Hematopoietic multipotent progenitor cell treated with erythropoietin and hydrocortisone succinate and interleukin-3 and kit ligand, for 4 days (in vitro differentiated cells): ENCODE results near the gene AKT1S1.
A peak's percentile ranks its signal among the peaks of the same experiment; 100 is the strongest.
"Not testable (repeated sequence)": the region's sequence is repeated elsewhere in the genome, so short reads cannot be mapped to it uniquely, and the experiment has no call there.

Experiments
- DNase-seq: peaks from one replicate; pipeline ENCODE4 v3.0.0-alpha.2; 2015

The AKT1S1 gene

DNA sequence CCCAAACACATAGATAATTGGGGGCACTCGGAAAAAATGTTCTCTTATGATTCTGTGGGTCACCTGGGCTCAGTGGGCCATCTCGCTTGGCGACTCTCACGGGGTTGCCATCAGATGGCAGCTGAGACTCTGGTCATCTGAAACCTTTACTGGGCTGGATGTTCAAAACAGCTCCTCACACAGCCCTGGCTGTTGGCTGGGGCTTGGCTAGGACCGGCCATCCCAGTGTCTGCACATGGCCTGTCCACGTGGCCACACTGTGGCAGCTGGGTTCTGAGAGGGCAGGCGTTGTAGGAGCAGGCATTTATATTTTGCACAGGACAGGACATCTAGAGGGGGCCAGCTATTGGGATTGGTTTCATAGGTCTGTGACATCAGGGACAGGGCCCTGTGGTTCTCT is 43.6 kb downstream of the AKT1S1 start:
- DNase-seq = no peak

DNA sequence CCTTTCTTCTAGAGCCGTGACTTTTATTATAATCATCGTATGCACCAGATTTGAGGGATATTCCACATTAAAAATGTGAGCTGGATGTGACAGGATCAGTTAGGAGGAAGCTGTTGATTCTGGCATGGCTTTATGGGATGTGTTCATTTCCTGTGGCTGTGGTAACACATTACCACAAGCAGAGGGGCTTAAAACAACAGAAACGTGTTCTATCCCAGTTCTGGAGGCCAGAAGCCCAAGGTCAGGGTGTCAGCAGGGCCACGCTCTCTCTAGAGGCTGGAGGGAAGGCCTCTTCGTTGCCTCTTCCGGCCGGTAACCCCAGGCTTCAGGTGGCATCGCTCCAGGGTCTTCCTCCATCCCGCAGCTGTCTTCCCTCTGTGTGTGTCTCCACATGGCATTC is 44.6 kb downstream of the AKT1S1 start:
- no peak for DNase-seq

DNA sequence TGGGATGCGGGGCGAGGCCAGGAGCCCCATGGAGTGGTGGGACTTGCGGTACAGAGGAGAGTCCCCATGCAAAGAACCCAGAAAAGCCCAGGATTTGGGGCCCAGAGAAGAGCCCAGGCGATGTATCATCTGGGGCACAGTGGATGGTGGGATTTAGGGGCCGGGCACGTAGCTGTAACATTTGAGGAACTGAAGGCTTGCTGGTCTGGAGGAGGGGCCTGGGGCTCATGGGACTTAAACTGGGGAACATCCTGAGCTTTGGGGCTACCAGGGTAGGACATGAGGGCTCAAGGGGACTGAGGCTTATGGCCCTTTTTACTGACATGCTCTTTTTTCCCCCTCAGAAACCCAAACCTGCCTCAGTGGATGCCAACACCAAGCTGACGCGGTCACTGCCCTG is 45.6 kb downstream of the AKT1S1 start:
- DNase-seq = no peak

DNA sequence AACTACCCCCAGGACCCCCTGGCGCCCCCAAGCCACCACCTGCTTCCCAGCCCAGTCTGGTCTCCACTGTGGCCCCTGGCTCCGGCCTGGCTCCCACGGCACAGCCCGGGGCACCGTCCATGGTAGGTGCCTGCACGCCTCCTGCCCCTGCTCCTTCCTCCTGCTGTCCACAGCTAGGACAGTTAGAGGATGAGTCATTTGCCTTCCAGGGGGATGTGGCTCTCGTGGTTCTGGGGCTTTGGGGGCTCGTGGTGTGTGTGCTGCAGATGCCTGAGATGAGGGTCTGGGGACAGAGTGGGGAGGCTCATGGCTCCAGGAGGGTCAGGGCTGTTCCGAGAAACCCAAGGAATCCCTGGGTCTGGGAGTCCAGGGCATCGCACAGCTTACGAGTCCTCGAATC is 46.4 kb downstream of the AKT1S1 start:
- DNase-seq = no peak

DNA sequence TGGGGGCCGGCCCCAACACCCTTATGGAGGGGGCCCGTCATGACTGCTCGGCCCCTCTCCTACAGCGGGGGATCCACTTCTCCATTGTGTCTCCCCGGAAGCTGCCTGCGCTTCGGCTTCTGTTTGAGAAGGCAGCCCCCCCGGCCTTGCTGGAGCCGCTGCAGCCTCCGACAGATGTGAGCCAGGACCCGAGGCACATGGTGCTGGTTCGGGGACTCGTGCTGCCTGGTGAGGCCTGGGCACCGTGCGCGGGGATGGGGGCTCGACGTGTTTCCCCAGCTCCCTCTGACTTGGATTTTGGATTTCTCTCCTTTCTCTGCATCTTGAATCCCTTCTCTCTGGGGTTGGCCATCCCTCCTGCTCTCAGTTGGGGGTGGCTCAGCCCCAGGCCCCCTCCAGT is 47.4 kb downstream of the AKT1S1 start:
- DNase-seq = no peak

DNA sequence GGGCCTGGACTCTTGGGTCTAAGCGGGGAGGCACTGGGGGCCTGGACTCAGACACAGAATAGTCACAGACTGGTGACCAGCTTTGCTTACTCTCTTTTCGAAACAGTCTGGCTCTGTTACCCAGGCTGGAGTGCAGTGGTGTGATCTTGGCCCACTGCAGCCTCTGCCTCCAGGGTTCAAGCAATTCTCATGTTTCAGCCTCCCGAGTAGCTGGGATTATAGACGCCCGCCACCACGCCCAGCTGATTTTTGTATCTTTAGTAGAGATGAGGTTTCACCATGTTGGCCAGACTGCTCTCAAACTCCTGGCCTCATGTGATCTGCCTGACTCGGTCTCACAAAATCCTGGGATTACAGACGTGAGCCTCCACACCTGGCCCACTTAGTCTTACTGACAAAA is 48.0 kb downstream of the AKT1S1 start:
- no peak for DNase-seq

DNA sequence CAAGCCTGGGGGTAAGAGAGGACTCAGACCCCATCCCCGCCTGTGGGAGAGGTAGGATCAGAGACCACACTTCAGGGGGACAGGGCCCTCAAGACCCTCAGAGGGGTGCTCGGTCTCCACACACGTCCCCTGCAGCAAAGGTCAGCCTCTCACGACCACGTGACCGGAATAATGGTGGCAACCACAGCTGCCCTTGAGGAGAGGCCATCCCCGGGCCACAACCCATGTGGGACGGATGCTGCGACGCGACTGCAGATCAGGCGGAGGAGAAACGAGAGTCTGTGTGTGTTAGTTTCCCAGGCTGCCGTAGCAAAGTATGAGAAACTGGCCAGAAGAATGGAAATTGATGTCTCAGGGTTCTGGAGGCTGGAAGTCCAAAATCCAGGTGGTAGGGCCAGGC is 50.1 kb downstream of the AKT1S1 start:
- no peak for DNase-seq

DNA sequence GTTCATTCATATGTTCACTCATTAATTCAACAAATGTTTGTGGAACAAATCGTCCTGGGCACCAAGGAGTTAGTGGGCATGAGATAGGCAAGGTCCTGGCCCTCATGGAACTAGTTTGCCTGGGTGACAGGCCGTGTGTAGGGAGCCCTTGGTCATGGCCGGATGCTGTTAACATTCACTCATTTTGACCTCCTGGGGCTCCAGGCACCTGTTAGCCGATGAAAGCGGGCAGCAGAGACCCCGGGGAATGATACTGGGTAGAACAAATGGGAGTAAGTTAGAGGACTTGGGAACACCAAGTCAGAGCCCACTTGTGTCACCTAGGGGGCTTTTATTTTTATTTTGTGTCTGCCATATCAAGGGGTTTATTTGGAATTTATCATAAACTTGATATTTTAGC is 52.5 kb downstream of the AKT1S1 start:
- no peak for DNase-seq

DNA sequence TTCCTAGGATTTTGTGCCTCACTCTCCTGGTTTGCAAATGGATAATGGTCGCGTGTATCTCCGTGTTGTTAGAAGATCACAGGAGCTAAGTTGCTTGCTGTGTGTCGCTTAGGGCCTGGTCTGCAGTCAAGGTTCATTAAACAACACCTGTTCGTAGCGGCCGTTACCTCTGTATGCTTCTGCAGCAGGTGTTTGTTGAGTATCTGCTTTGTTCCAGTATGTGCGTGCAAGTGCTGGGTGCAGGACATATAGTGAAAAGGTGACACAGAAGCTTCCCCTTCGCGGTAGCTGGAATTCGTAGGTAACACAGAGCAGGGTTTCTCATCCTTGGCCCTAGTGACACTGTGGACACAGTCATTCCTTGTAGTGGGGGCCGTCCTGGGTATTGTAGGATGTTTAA is 53.7 kb downstream of the AKT1S1 start:
- no peak for DNase-seq

DNA sequence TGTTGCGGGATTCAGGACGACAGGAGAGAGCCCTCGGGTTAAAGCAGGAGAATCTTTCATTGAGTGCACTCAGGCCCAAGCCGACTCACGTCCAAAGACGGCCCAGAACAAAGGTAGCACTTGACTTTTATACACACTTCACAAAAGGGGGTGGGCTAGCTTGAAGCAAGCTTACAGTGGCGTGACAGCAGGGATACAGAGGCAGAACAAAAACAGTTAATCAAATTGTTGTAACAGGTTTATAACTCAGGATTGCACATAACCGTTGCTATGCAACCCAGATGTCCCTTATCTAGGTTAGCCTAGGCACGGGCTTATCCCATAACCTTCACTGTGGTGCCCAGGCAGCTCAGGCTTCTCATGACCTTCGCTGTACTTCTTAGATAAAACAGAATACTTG is 57.0 kb downstream of the AKT1S1 start:
- peak; percentile 95 for DNase-seq

DNA sequence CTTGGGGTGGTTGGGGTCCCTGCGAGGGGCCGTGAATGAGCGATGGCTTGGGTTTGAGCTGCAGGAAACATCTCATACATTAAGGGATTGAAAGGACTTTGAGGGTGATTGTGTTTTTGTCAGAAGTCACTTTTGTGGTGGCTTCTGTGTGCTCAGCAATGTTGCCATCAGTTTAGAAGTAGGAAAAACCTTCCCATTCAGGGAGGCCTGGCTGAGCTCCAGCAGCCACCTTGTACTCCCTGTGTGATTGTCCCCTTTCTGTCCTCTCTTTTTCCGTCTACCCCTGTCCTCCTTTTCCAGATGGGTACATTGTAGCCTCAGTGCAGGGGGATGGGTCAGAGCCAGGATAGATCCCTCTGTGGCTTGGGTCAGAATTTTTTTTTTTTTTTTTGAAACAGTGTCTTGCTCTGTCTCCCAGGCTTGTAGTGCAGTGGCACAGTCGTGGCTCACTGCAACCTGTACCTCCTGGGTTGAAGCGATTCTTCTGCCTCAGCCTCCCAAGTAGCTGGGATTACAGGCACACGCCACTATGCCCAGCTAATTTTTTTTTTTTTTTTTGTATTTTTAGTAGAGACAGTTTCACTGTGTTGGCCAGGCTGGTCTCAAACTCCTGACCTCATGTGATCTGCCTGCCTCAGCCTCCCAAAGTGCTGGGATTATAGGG is 57.6 kb downstream of the AKT1S1 start:
- not testable (repeated sequence) for DNase-seq
